ENCODE results near the gene DGKG.

The DGKG gene

DNA sequence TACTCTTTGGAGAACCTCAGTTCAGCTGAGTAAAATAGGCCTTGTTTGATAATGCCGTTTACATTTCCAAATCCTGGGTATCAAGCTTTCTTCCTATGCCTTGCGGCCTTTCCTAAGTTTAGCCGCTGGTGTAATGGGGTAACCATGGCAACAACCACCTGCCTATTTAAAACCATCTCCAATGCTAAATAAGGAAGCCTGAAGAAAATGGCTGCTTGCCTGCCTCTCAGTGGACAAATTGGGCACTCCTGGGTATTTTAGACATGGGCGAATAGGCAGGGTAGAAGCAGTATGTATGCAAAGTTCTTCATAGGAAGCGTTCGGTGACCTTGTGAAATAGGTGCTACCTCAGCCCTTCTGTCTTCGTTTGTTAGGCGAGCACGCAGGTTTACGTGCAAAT, 122.7 kb downstream of the DGKG start:
- DNase-seq (ENCODE audit: low spot score): no peak

DNA sequence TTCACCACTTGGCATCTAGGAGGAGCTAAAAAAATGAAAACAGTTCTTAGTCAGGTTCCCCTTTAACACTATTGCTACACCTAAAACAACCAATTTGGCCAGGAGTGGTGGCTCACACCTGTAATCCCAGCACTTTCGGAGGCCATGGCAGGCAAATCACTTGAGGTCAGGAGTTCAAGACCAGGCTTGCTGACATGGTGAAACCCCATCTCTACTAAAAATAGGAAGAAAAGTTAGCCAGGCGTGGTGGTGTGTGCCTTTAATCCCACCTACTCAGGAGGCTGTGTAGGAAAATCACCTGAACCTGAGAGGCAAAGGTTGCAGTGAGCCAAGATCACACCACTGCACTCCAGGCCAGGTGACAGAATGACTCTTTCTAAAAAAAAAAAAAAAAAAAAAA, 124.1 kb downstream of the DGKG start:
- DNase-seq (ENCODE audit: low spot score): no peak

GRCh38 chr3:186236357-186237020, 125.5 kb downstream of the DGKG start:
- no peak for DNase-seq (ENCODE audit: low spot score)

DNA sequence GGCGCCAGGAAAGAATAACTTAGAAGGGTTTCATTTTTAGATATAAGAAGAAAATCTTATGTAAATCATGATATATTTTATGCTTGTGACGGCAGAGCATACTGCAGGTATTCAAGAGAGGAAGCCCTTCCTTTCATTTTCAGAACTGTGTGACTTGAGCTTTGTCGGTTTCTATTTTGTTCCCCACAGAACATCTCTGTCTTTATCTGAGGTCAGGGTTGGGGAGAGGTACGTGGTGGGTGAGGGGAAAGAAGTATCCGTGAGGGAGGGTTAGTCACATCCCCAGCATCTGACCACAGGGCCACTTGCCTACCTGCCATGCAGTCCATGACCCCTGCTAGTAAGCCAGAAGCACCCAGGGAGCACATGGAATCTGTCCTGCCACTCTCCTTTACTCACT, 126.5 kb downstream of the DGKG start:
- DNase-seq (ENCODE audit: low spot score): no peak

DNA sequence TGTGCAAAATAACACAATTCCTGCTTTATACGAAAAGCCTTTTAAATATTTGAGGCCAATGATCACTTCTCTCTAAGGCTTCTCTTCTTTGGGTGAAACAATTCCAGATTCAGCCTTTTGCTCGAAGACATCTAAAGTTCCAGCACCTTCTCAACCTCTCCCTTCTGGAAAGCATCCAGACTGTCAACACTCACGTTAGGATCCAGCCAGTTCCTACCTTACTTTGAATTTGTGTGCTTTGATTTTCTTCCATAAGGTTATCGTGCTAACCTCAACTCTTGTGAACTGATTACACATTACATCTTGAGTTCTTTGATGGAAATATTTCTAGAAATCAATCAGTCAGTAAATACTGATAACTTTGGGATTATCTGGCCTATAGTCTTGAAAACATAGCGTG, 127.9 kb downstream of the DGKG start:
- DNase-seq (ENCODE audit: low spot score): no peak

GRCh38 chr3:186226482-186226881, 135.6 kb downstream of the DGKG start:
- no peak for DNase-seq (ENCODE audit: low spot score)

DNA sequence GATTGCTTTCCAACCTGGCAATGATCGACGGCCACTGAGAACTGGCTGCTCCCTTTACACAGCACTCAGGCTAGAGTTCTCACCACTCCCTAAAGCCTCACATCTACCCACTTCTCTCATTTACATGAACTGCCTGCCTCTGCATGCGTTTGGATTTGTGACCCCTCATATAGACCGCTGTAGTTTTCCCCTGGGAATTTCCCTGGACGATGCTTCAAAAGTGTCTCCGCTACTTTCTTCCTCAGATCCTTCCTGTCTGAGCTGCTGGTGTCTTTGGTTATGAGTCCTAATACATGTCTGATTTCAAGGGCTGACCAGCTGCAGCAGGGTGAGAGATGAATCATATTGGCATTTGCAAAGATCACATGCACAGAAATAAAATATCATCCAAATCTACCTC, 136.4 kb downstream of the DGKG start:
- DNase-seq (ENCODE audit: low spot score): no peak

- no peak for DNase-seq (ENCODE audit: low spot score)
These were observed 137.9 kb downstream of the DGKG start for GRCh38 chr3:186224041-186224610.

GRCh38 chr3:186223476-186223875, 138.6 kb downstream of the DGKG start:
- no peak for DNase-seq (ENCODE audit: low spot score)

GRCh38 chr3:186221760-186222378, 140.2 kb downstream of the DGKG start:
- no peak for DNase-seq (ENCODE audit: low spot score)

GRCh38 chr3:186220911-186221645, 141.0 kb downstream of the DGKG start:
- peak; percentile 69 for DNase-seq (ENCODE audit: low spot score)

DNA sequence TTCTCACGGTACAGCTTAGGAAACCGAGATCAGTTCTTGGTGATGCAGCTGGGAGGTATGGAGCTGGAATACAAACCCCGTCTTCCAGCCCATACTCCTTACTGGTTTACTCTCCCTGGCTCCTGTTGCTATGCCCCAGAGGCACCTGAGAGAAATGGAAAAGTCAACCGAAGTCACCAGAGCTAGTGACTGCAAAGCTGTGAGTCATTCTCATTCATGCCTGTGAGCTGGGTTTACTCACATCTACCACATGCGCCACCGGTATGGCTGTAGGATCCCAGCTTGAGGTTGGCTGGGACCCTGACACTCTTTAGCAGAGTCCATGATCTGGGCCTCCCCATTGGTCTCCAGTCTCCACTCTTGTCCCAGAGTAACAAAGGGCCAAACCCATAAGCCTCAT, 141.7 kb downstream of the DGKG start:
- DNase-seq (ENCODE audit: low spot score): no peak

- no peak for DNase-seq (ENCODE audit: low spot score)
These were observed 142.8 kb downstream of the DGKG start for GRCh38 chr3:186219211-186219638.

DNA sequence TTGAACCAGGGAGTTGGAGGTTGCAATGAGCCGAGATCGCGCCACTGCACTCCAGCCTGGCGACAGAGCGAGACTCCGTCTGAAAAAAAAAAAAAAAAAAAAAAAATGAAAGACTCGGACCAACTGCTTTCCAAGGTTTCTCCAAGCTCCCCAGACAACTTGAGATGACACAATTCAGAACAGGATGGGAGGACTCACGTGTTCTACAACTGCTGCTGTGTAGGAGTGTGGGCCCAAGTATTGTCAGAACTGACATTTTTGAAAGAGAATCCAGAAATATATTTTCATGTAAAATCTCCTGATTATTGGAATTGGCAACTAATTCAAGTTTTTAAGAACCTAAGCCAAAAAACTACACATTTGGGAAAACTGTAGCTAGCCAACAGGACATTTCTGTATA, 143.6 kb downstream of the DGKG start:
- no peak for DNase-seq (ENCODE audit: low spot score)

- no peak for DNase-seq (ENCODE audit: low spot score)
These were observed 144.2 kb downstream of the DGKG start for GRCh38 chr3:186217820-186218164.

DNA sequence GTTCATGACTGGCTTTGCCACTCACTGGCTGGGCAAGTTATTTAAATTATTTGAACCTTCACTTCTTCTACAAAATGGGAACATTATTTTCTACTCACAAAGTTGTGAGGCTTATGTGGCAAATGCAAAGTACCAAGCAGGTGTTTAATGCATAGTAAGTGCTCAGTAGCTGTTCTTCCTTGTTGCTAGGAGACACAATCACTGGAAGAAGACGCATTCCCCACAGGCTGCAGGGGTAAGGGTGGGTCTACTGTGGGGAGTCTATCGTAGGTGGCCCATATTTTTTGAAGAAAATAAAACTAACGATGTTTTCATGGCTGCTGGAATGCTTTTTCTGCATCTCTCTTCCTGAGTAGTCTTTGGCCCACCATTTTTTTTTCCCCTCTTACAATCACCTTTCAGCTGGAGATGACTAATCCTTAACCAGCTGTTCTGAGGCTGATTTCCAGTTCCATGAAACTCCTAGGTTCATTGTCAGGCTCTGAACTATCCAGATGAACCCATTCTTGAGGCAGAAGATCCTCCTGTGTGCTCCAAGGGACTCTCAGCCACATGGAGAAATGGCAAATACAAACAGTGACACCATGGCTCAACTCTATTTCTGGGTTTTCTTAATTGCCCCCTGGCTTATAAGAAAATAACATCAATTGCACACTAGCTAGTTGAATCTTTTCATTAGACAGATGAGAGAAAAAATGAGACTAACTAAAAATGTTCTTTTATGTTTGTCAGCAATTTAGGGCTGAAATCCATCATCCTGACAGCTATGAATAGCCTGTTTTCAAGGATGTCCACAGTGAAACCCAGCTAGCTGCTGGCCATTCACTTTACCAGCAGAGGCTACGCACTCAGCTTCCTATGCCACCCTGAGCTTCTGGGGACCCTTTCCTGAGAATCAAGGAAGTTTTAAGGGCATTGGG, 144.9 kb downstream of the DGKG start:
- no peak for DNase-seq (ENCODE audit: low spot score)

- DNase-seq (ENCODE audit: low spot score): no peak
These were observed 147.4 kb downstream of the DGKG start for GRCh38 chr3:186214670-186215069.

- DNase-seq (ENCODE audit: low spot score): no peak
These were observed 148.1 kb downstream of the DGKG start for GRCh38 chr3:186213946-186214345.

DNA sequence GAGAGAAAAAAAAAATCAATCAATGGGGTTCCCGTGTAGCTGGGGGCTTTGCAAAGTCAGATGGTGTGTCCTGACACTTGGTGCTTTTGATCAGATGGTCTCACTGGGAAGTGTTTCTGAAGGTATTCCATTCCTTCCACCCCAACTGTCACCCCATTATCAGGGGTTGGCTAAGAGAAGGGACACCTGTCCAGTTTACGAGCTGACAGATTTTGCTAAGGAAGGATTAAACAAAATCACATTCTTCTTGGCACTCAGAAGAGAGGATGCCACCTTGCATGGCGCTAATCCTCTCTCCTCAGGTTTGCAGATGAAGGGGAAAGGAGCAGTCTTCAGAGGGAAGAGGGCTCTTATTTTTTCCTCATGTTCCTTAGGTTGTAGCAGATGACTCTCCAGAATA, 149.4 kb downstream of the DGKG start:
- DNase-seq (ENCODE audit: low spot score): no peak

GRCh38 chr3:186210852-186211500, 151.1 kb downstream of the DGKG start:
- no peak for DNase-seq (ENCODE audit: low spot score)
